SK-N-DZ (cell line): ENCODE measurements around the gene PLD6.
"Not testable (repeated sequence)": the region's sequence is repeated elsewhere in the genome, so short reads cannot be mapped to it uniquely, and the experiment has no call there.

Experiments
- DNase-seq: peaks from one replicate; pipeline ENCODE4 v3.0.0-alpha.2; 2015; ENCODE audit warnings: low spot score

Gene PLD6

DNA sequence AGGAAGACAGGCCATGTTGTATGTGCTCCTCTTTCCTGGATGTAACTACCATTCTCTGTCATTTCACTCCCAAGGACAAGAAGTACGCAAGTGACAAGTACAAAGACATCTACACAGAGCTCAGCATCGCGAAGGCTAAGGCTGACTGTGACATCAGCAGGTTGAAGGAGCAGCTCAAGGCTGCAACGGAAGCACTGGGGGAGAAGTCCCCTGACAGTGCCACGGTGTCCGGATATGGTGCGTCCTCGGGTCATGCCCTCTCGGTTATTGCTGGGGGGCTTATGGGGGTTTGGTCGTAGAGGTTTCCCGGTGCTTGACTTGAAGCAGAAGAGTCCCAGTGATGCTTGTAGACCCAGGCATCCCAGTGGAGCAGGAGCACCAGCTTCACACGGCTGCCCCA lies 29.0 kb downstream of the PLD6 start:
- no peak for DNase-seq

DNA sequence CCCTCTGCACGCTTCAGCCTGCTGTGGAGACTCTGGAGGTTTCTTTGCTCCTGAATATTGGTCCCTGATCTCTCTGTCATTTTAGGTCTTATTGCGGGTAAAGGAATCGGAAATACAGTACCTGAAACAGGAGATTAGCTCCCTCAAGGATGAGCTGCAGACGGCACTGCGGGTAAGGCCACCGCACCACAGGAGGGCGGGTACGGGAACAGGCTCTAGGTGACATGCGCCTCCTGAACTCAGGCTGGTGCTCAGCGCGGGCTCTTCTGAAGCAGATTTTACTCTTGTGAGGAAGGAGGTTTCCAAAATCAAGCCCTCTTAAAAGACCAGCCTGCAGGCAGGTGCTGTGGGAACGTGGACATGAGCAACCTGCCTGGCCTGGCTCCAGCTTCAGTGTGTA lies 29.8 kb downstream of the PLD6 start:
- DNase-seq: no peak

DNA sequence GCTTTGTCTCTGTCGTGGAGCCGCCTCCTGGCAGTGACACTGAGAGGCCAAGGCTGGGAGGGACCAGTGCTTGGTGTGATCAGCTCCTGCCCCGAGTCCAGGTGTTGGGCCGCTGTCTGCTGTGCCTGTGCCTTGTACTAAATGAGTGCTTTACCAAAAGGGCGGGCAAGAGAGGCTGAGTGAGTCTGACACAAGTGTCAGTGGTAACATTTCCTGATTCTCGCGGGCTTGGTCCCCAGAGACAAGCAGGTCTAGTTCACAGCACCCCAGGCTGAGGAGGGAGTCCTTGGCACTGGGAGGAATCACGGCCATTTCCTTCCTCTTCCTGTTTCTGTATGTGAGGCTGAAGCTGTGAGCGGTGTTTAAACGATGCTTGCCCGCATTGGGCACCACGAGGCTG lies 30.2 kb downstream of the PLD6 start:
- no peak for DNase-seq

DNA sequence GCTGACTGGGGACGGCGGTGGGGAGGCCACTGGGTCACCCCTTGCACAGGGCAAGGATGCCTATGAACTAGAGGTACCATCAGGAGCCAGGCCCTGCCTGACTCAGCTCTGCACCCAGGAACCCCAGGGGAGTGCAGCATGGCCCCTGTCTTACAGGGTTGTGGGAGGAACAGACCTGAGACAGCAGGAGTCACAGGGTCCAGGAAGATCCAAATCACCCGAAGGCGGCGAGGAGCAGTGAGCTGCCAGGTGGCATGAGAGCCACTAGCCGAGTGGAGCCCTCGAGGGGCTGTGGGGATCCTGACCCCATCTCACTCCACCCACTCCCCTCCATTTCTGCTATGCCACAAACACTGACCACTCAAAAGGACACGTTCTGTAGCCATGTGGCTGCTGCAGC lies 30.8 kb downstream of the PLD6 start:
- no peak for DNase-seq

DNA sequence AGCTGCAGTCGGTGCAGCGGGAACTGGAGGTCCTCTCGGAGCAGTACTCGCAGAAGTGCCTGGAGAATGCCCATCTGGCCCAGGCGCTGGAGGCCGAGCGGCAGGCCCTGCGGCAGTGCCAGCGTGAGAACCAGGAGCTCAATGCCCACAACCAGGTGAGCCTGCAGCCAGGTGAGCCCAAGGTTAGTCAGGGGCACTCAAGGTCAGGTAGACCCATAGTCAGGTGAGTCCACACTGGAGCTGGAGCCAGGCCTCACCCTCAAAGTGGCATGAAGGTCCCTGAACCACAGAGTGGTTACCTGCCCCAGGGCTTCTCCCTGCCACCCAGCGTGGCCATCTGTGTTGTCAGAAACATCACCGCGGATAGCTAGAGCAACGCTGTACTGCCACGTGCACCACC lies 32.2 kb downstream of the PLD6 start:
- DNase-seq: no peak

DNA sequence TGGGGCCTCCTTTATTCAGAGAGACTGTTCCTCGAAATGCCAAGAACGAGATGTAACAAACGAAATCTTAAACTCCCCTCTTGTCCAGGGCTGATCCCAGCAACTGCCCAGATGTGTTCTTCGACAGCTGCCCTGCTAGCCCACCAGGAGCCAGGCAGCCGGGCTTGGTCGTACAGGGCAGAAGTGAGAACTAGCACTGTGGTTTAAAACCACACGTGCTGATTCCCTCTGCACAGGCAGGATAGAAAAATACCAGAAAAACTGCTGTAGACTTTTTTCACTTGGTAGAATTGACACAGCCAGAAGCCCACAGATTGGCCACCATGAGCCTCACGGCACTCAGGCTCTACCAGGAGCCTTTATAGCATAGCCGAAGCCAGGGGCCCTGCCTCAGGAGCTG lies 33.1 kb downstream of the PLD6 start:
- no peak for DNase-seq

DNA sequence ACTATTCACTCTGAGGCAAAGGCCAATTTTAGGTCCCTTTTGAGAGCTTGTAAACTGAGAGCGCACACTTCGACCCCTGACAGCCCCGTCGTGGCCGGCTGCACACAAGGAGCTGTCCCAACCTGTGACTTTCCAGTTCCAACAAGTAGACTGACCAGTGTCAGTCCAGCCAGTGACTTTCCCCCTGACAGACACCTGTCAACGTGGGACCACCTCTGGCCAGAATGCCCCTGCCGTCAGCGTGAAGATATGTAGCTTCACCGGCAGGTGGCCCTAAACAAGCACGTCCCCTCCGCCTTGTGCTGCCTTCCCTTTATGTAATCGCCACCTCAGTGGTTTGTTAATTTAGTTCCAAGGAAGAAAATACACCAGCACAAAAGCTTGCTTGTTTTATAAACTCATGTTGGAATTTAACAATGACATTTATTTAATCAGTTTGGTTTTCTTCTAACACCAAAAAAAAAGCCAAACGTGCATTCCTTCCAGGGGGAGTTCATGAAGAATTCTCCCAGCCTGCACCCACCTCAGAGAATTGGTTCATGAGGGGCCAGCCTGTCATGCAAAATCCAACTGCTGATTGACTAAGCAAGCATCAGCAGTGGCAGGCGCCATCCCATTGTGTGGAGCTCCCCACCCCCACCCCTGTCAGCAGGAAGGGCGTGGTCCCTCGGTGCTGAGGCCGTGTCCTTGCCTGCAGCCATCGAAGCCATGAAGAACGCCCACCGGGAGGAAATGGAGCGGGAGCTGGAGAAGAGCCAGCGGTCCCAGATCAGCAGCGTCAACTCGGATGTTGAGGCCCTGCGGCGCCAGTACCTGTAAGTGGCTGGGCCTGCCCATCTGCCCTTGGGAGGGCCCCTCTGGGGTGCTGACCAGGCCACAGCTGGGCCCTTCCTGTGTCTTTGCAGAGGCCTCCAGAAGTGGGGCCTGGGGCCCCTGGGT lies 33.9 kb downstream of the PLD6 start:
- no peak for DNase-seq

DNA sequence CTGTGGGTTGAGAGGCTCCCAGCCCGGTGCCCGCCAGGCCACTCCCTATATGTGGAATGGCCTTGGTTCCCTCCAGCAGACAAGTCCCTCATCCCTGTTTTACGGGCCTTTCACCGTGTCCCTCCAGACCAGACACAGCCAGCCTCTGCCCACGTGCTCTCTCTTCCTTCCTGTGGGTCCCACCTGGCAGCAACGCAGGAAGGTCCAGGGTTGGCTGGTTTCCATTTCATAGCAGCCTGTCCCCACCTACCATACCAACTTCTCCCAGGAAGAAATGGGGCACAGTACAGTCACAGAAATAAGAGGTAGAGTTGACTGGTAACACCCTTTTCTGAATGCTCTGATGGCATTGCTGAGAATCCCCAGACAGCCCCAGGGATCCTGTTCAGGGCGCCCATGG lies 34.9 kb downstream of the PLD6 start:
- DNase-seq: no peak

DNA sequence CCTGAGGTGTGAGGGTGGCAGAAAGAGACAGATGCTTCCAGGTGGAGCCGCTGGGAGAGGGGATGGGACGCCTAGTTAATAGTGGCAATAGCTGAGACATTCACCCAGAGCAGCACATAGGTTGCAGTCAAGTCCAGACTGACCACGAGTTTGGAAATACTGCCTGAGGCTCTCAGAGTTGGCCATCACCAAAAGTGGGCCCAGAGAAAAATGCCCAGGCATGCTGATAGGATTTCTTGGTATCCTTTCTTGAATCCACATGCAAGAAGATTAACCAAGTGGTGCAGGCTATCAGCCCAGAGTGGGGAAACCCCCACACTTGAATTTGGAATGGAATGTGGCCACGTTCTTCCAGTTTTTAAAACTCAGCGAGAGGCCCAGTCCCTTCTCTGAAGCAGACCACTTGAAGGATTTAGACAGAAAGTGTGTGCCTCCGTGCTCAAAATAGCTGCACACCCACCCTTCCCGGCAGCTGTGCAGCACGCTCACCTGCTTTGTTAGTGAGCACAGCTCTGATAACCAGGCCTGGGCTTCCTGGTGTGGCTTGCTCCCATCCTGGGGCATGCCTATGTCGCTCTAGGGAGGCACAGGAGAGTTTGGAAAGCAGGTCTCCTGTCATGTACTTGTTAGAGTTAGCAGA lies 35.7 kb downstream of the PLD6 start:
- DNase-seq: no peak

DNA sequence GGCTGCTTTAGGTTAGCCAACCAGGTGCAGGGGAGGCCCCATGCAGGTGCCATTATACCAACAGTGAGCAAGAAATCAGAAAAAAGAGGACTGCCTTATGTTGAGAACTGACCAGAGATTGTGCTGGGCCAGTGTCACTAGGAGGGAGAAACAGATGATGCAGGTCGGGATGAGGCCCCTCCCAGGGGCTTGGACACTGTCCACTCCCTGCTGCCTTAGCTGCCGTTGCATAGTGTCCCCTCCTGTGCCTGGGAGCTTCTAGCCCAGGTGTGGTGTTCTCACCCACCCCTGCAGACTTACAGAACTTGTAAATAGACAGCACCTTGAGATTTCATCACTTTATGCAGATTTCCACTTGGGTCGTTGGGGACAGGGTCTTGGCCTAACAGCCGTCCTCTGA lies 36.7 kb downstream of the PLD6 start:
- DNase-seq: no peak

DNA sequence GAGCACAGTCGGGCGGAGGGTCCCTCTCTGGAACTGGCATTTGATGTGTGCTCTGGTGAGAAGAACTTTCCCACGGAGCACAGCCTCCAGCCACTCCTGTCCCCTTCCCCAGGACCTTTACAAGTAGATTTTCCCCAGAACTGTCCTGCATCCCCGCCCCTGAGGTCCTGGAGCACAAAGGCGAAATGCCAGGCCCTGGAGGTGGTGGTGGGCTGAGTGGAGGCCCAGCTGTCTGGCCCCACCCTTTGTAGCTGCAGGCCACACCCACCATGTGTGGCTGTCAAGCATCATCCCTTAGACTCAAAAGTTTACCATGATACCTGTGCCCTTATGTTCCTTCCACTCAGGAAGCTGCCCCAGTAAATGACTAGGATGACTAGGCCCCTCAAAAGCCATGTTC lies 37.7 kb downstream of the PLD6 start:
- DNase-seq: no peak

DNA sequence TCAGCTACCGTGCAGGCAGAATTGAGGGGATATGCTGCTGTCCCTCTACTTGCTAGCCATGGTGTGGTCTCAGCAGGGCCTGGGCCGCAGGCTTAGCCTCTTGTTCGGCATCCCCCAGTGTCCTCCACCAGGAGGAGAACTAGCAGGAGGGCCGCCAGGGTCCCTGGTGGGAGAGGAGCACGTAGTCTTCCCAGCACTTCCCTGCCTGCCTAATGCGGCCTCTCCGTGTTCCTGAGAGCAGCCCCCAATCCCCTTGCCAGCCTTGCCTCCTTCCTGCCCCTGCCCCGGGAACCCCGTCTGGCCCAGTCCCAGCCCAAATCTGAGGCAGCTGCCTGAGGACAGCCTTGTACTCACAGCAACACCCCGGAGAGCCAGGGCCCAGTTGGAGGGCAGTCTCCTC lies 38.1 kb downstream of the PLD6 start:
- DNase-seq: no peak

DNA sequence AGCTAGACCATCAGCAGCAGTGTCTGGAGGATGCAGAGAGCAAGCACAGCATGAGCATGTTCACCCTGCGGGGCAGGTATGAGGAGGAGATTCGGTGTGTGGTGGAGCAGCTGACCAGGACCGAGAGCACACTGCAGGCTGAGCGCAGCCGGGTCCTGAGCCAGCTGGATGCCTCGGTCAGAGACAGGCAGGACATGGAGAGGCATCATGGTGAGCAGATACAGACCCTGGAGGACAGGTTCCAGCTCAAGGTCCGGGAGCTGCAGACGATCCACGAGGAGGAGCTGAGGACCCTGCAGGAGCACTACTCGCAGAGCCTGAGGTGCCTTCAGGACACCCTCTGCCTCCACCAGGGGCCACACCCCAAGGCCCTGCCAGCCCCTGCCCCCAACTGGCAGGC lies 38.8 kb downstream of the PLD6 start:
- no peak for DNase-seq

DNA sequence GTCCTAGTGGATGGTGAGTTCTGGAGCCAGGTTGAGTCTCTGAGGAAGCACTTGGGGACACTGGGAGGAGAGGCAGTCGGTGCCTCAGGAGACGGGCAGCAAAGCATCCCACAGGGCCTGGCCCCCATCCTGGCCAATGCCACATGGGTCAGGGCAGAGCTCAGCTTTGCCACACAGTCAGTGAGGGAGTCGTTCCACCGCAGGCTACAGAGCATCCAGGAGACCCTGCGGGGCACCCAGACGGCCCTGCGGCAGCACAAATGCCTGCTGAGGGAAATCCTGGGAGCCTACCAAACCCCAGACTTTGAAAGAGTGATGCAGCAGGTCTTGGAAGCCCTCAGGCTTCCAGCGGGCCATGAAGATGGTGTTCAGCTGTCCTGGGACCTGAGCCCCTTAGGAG lies 39.7 kb downstream of the PLD6 start:
- DNase-seq: no peak

DNA sequence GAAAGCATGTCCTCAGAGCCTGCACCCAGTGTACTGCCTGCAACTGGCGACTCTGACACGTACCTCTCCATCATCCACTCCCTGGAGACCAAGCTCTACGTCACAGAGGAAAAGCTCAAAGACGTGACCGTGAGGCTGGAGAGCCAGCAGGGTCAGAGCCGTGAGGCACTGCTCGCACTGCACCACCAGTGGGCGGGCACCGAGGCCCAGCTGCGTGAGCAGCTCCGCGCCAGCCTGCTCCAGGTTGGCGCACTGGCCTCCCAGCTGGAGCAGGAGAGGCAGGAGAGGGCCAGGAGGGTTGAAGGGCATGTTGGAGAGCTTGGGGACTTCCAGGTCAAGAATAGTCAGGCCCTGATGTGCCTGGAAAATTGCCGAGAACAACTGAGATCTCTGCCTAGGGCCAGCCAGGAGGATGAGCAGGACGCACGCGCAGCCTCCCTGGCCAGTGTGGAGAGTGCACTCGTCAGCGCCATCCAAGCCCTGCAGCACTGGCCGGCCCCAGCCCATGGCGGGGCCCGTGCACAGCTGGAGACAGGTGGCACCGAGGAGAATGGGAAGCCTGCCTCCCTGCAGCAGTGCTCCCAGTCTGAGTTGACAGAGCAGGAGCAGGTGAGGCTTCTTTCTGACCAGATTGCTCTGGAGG lies 40.3 kb downstream of the PLD6 start:
- DNase-seq: no peak

DNA sequence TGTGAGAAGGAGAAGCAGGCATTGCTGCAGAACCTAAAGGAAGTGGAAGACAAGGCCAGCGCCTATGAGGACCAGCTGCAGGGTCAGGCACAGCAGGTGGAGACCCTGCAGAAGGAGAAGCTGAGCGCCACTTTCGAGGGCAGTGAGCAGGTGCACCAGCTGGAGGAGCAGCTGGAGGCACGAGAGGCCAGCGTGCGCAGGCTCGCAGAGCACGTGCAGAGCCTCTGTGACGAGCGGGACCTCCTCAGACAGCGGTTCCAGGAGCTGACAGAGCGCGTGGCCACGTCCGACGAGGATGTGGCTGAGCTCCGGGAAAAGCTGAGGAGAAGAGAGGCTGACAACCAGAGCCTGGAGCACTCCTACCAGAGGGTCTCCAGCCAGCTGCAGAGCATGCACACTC lies 41.5 kb downstream of the PLD6 start:
- no peak for DNase-seq

DNA sequence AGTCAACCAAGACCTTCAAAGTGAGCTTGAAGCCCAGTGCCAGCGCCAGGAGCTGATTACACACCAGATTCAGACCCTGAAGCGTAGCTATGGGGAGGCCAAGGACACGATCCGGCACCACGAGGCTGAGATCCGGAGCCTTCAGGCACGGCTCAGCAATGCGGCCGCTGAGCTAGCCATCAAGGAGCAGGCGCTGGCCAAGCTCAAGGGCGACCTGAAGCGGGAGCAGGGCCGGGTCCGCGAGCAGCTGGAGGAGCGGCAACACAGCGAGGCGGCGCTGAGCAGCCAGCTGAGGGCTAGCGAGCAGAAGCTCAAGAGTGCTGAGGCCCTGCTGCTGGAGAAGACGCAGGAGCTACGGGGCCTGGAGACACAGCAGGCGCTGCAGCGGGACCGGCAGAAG lies 42.0 kb downstream of the PLD6 start:
- no peak for DNase-seq

DNA sequence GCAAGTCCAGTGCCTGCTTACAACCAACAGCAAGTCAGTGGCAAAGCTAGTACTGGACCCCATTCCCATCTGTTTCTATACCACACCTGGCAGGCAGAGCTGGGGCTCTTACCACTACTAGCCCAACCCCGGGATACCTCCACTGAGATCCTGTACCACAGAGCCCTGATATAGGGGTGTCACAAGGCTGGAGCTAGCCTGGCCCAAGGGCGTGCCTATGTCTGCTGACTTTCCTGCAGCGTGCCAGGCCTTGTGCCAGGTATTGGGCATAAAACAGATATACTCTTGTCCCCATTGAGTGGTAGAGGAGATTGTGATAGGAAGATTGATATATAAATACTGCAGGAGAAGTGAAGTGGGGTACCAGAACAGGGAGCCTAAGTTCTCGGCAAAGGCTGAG lies 44.4 kb downstream of the PLD6 start:
- DNase-seq: no peak

DNA sequence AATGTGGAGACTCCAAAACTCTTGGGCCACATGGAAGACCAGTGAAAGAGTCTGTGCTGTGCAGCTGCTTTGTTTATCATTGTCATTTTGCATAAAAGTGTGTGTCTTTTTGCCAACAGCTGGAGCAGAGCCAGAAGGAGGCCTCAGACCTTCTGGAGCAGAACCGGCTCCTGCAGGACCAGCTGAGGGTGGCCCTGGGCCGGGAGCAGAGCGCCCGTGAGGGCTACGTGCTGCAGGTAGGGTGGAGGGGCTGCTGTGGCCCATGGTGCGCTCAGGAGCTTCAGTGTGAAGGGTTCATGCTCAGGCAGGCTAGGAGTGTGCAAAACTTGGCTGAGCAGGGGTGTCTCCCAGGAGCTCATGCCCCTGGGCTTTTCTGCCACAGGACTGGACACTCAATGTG lies 45.0 kb downstream of the PLD6 start:
- DNase-seq: no peak

DNA sequence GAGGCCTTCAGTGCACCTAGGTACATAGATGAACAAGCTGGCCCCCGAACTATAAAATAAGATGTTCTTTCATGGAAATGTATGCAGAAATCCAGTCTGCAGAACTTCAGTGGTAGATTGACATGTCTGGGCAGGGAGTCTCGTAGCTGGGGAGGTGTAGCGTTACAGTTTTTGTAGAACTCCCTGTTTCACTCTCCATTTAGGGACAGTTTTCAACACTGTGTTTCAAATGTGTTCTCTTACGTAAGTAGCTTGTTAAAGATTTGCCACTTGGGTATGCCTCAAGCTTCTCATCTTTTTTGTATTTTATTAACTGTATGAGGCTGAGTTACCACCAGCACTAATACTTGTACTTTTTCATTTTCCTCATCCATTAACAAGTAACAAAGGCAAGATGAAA lies 46.6 kb downstream of the PLD6 start:
- DNase-seq: no peak

DNA sequence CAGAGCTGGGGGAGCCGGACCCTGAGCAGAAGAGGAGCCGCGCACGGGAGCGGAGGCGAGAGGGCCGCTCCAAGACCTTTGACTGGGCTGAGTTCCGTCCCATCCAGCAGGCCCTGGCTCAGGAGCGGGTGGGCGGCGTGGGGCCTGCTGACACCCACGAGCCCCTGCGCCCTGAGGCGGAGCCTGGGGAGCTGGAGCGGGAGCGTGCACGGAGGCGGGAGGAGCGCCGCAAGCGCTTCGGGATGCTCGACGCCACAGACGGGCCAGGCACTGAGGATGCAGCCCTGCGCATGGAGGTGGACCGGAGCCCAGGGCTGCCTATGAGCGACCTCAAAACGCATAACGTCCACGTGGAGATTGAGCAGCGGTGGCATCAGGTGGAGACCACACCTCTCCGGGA lies 47.6 kb downstream of the PLD6 start:
- not testable (repeated sequence) for DNase-seq

DNA sequence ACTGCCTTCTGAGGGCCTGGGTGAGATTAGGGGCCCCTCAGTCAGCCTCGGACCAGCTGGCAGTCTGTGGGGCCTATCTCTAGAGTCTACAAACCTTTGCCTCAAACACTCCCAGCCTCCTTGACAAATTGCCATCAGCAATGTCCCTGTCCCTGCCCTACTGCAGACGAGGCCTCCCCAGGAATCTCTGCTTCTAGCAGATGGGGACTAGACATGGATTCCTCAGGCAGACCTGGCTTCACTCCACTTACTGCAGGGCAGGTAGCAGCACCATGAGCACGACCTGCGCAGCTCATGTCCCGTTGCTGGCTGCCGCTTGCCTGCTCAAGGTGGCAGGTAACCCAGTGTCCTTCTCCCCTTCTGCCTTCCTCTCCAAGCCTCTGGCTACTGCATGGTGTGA lies 49.1 kb downstream of the PLD6 start:
- DNase-seq: no peak

DNA sequence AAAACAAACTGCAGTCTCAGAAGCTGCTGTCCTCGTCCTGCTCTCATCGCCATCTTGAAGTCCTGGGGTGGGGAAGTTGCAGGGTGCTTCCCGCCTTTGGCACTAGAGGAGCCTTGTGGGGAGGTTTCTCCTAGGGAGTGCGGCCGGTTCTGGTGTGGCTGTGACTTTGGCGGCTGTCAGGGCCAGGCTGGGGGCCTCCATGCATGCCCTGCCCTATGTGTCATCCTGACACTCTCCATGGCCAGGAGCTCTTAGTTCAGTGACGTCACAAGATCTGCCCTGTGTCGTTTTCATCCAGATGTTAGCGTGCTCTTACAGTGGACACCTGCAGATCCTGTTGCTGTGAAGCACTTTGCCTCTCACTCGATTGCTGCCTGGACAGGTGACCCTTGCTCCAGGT lies 49.6 kb downstream of the PLD6 start:
- DNase-seq: no peak
